IPS-20b (cell line): ENCODE data around the gene GSAP.

Source experiments
- H3K27ac ChIP-seq: one replicate; pipeline ENCODE4 v1.5.1; 2013; ENCODE audit warnings: low read length
- H3K27me3 ChIP-seq: 2 replicates; pipeline ENCODE4 v1.6.1; 2013; ENCODE audit warnings: mild to moderate bottlenecking, low read length, inconsistent platforms; ENCODE audit not compliant: insufficient read depth
- H3K36me3 ChIP-seq: 2 replicates; pipeline ENCODE4 v1.6.1; 2013; ENCODE audit warnings: low read depth, mild to moderate bottlenecking, inconsistent platforms, low read length, moderate library complexity; ENCODE audit not compliant: insufficient read depth
- H3K4me1 ChIP-seq: 2 replicates; pipeline ENCODE4 v1.6.1; 2013; ENCODE audit warnings: mild to moderate bottlenecking, control low read depth, inconsistent platforms, low read length, moderate library complexity; ENCODE audit not compliant: insufficient read depth
- H3K4me3 ChIP-seq: 2 replicates; pipeline ENCODE4 v1.5.1; 2013; ENCODE audit warnings: mild to moderate bottlenecking, low read length, inconsistent platforms
- H3K9ac ChIP-seq: 2 replicates; pipeline ENCODE4 v1.6.1; 2013; ENCODE audit warnings: low read depth, mild to moderate bottlenecking, inconsistent platforms, low read length, moderate library complexity
- H3K9me3 ChIP-seq: 2 replicates; pipeline ENCODE4 v1.6.1; 2013; ENCODE audit warnings: mild to moderate bottlenecking, low read depth, low read length, inconsistent platforms; ENCODE audit not compliant: insufficient read depth

GSAP gene

GRCh38 chr7:77419102-77419501 is 3.0 kb upstream of the GSAP start:
- H3K9me3 ChIP-seq = no peaks in the 10 kb centered on the region
- no peak overlapping the region for H3K27ac ChIP-seq
- no peaks in the 10 kb centered on the region for H3K36me3 ChIP-seq
- no peak overlapping the region for H3K9ac ChIP-seq
- peaks cover 39% of the 10 kb centered on the region for H3K27me3 ChIP-seq
- peaks cover 15% of the 10 kb centered on the region for H3K4me1 ChIP-seq
- H3K4me3 ChIP-seq = no peak overlapping the region

DNA sequence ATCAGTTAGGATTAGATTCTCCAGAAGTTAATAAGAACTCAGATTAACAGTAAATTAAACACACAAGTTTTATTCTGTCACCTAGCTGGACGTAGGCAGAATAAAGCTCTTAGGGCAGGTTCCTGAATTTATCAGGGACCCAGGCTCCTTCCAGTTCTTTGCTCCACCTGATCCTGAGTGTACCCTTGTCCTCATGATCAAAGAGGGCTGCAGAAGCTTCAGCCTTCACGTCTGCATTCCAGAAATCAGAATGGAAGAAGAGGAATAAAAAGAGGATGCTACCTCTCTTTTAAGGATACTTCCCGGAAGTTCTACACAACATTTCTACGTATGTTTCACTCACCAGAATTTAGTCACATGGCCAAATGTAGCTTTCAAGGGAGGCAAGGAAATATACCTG is 1.7 kb upstream of the GSAP start:
- Histone ChIP-seq H3K9me3 (no peaks in the 10 kb centered on the region), H3K36me3 (no peaks in the 10 kb centered on the region), H3K27me3 (peaks cover 39% of the 10 kb centered on the region), H3K9ac (no peak overlapping the region), H3K27ac (no peak overlapping the region), H3K4me3 (no peak overlapping the region), H3K4me1 (peaks cover 27% of the 10 kb centered on the region)

GRCh38 chr7:77416621-77417371 is 647 bp upstream of the GSAP start:
- Histone ChIP-seq H3K4me1 (peaks cover 29% of the 10 kb centered on the region), H3K9ac (peak overlapping the region; percentile 52), H3K27ac (no peak overlapping the region), H3K9me3 (no peaks in the 10 kb centered on the region), H3K4me3 (peak overlapping the region; percentile 61), H3K27me3 (peaks cover 39% of the 10 kb centered on the region), H3K36me3 (no peaks in the 10 kb centered on the region)

DNA sequence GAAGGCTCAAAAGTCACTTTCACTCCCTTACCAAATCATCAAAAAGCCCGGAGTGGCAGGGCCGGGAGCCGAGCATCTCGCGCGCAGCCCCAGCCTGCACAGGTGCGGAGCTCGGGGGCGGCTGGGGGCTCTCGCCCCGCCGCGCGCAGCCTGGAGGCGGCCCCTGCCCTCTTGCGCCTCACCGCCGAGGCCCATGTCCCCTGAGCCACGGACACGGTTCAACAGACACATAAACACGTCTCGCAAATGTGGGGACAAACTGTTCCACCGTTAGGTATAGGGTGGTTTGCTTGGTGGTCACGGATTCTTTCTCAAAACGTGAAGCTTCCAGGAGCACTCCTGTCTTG is 700 bp downstream of the GSAP start:
- Histone ChIP-seq H3K27me3 (peaks cover 39% of the 10 kb centered on the region), H3K27ac (no peak overlapping the region), H3K9me3 (no peaks in the 10 kb centered on the region), H3K4me1 (peaks cover 29% of the 10 kb centered on the region), H3K9ac (peak overlapping the region; percentile 15; the same call in 1 of the 2 replicates), H3K4me3 (peak overlapping the region; percentile 61), H3K36me3 (no peaks in the 10 kb centered on the region)

- H3K4me3 ChIP-seq = peak overlapping the region; percentile 34
- peaks cover 39% of the 10 kb centered on the region for H3K27me3 ChIP-seq
- peaks cover 32% of the 10 kb centered on the region for H3K4me1 ChIP-seq
- no peak overlapping the region for H3K9ac ChIP-seq
- H3K36me3 ChIP-seq = no peaks in the 10 kb centered on the region
- H3K27ac ChIP-seq = no peak overlapping the region
- no peaks in the 10 kb centered on the region for H3K9me3 ChIP-seq
Observed at GRCh38 chr7:77413861-77414424, 2.2 kb downstream of the GSAP start.

DNA sequence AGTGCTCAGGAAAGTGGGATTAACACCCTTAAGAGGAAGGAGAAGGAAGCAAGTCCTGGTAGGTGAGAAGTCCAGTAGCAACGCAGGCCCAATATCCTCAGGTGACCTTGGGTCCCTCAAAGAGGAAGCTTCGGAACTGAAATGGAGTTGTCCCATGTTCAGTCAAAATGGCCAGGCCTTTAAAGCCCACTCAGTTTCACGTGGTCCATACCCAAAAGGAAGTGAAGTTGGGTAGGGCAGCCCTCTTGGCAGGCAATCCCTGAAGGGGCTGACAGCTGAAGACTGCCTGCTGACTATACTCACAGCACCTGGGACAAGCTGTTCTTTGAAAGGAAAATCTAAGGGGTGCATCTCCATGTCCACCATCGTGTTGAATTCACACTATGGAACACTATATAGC is 3.0 kb downstream of the GSAP start:
- Histone ChIP-seq H3K4me3 (peak overlapping the region; percentile 34; the same call in 1 of the 2 replicates), H3K27ac (no peak overlapping the region), H3K36me3 (no peaks in the 10 kb centered on the region), H3K9ac (no peak overlapping the region), H3K9me3 (no peaks in the 10 kb centered on the region), H3K27me3 (peaks cover 37% of the 10 kb centered on the region), H3K4me1 (peaks cover 32% of the 10 kb centered on the region)

GRCh38 chr7:77409739-77410547 is 6.2 kb downstream of the GSAP start:
- no peak overlapping the region for H3K4me3 ChIP-seq
- H3K9me3 ChIP-seq = no peaks in the 10 kb centered on the region
- H3K27me3 ChIP-seq = peaks cover 8% of the 10 kb centered on the region; the same call in 1 of the 2 replicates
- no peak overlapping the region for H3K27ac ChIP-seq
- peaks cover 22% of the 10 kb centered on the region for H3K4me1 ChIP-seq
- no peak overlapping the region for H3K9ac ChIP-seq
- H3K36me3 ChIP-seq = no peaks in the 10 kb centered on the region

GRCh38 chr7:77409005-77409738 is 7.0 kb downstream of the GSAP start:
- H3K27me3 ChIP-seq = peaks cover under 1% of the 10 kb centered on the region; the same call in 1 of the 2 replicates
- H3K9me3 ChIP-seq = no peaks in the 10 kb centered on the region
- H3K9ac ChIP-seq = no peak overlapping the region
- H3K36me3 ChIP-seq = no peaks in the 10 kb centered on the region
- no peak overlapping the region for H3K4me3 ChIP-seq
- no peak overlapping the region for H3K27ac ChIP-seq
- H3K4me1 ChIP-seq = peaks cover 18% of the 10 kb centered on the region

DNA sequence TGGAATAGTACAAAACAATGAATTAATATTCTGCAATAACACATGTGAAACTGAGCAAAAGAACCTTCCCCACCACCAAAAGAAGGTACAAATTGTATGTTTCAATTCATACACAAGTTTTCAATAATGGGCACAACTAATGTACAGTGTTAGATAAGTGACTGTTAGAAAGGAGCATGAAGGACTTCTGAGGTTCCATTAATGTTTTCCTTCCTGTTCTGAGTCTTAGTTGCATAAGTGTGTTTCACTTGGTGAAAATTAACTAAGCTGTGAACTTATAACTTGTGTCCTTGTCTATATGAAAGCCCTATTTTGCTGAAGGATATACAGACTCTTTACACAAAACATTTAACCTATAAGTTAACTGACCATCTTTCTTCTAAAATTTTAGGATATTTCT is 8.2 kb downstream of the GSAP start:
- Histone ChIP-seq H3K27ac (no peak overlapping the region), H3K36me3 (no peaks in the 10 kb centered on the region), H3K9ac (no peak overlapping the region), H3K27me3 (no peaks in the 10 kb centered on the region), H3K4me3 (no peak overlapping the region), H3K9me3 (no peaks in the 10 kb centered on the region), H3K4me1 (peaks cover 6% of the 10 kb centered on the region)

DNA sequence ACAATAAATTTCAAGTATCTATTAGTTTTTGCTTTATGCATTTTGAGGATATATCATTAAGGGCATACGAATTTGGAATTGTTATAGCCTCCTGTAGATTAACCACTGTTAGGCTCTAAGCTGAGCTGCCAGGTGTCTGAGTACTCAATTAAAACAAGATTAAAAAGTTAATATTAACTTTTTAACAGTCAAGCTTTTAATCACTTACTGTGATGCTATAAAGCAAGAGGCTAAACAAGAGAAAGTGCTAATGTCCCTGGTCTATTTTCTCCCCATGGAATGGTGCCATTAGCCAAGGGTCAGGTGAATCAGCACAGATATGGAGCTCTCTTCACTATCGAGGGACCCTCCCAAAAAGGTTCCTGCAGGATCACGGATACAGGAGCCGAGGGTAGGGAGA is 9.7 kb downstream of the GSAP start:
- Histone ChIP-seq H3K27ac (no peak overlapping the region), H3K9ac (no peak overlapping the region), H3K27me3 (no peaks in the 10 kb centered on the region), H3K4me3 (no peak overlapping the region), H3K4me1 (0 out of 2 replicates have a peak, but pooled peaks cover 3% of the 10 kb centered on the region), H3K36me3 (no peaks in the 10 kb centered on the region), H3K9me3 (no peaks in the 10 kb centered on the region)

- no peak overlapping the region for H3K27ac ChIP-seq
- no peaks in the 10 kb centered on the region for H3K36me3 ChIP-seq
- H3K4me3 ChIP-seq = no peak overlapping the region
- no peaks in the 10 kb centered on the region for H3K27me3 ChIP-seq
- no peaks in the 10 kb centered on the region for H3K9me3 ChIP-seq
- no peak overlapping the region for H3K9ac ChIP-seq
- H3K4me1 ChIP-seq = no peaks in the 10 kb centered on the region
Observed at GRCh38 chr7:77404641-77405040, 11.5 kb downstream of the GSAP start.
